MM.1S (cell line): ENCODE results near the gene ZNF575.

Experiments
- DNase-seq: peaks from one replicate; pipeline ENCODE4 v3.0.0-alpha.2; 2015
- H2AFZ ChIP-seq: fragments of 300-600 bp; sonication (generic); 2 replicates; pipeline ENCODE4 v1.6.0; 2016; ENCODE audit warnings: antibody characterized with exemption, low read length
- H3F3A ChIP-seq: fragments of 300-600 bp; sonication (generic); 2 replicates; pipeline ENCODE4 v1.6.1; 2016; ENCODE audit warnings: mild to moderate bottlenecking, antibody characterized with exemption, low read length, moderate library complexity, mixed read lengths; ENCODE audit not compliant: insufficient read depth
- H3K27ac ChIP-seq: fragments of 300-600 bp; sonication (generic); 2 replicates; pipeline ENCODE4 v1.5.1; 2016; ENCODE audit warnings: mild to moderate bottlenecking, low read length
- H3K27me3 ChIP-seq: fragments of 300-600 bp; sonication (generic); replicated peaks from 2 replicates; pipeline ENCODE4 v1.6.0; 2016; ENCODE audit warnings: low read length; ENCODE audit not compliant: insufficient read depth
- H3K36me3 ChIP-seq: fragments of 300-600 bp; sonication (generic); replicated peaks from 2 replicates; pipeline ENCODE4 v1.6.1; 2016; ENCODE audit warnings: mild to moderate bottlenecking, low read length, mixed read lengths; ENCODE audit not compliant: insufficient read depth
- H3K4me1 ChIP-seq: fragments of 300-600 bp; sonication (generic); 2 replicates; pipeline ENCODE4 v1.6.1; 2016; ENCODE audit warnings: low read length, mixed read lengths
- H3K4me2 ChIP-seq: fragments of 300-600 bp; sonication (generic); 2 replicates; pipeline ENCODE4 v1.6.0; 2016; ENCODE audit warnings: low read depth, low read length
- H3K4me3 ChIP-seq: fragments of 300-600 bp; sonication (generic); 2 replicates; pipeline ENCODE4 v1.5.1; 2016; ENCODE audit warnings: low read length, mixed read lengths
- H3K79me2 ChIP-seq: fragments of 300-600 bp; sonication (generic); 2 replicates; pipeline ENCODE4 v1.6.1; 2016; ENCODE audit warnings: mixed run types, low read length, mixed read lengths
- H3K9ac ChIP-seq: fragments of 300-600 bp; sonication (generic); 2 replicates; pipeline ENCODE4 v1.6.1; 2016; ENCODE audit warnings: low read length, mixed read lengths
- H3K9me2 ChIP-seq: fragments of 300-600 bp; sonication (generic); replicated peaks from 2 replicates; pipeline ENCODE4 v1.6.1; 2016; ENCODE audit warnings: mild to moderate bottlenecking, low read length, mixed read lengths; ENCODE audit not compliant: insufficient read depth
- H3K9me3 ChIP-seq: fragments of 300-600 bp; sonication (generic); replicated peaks from 2 replicates; pipeline ENCODE4 v1.6.1; 2016; ENCODE audit warnings: mild to moderate bottlenecking, low read length, mixed read lengths; ENCODE audit not compliant: insufficient read depth
- H4K20me1 ChIP-seq: fragments of 300-600 bp; sonication (generic); 2 replicates; pipeline ENCODE4 v1.6.1; 2016; ENCODE audit warnings: mild to moderate bottlenecking, low read length, moderate library complexity, mixed read lengths; ENCODE audit not compliant: insufficient read depth
- CTCF ChIP-seq: fragments of 300-600 bp; sonication (generic); IDR thresholded peaks from 2 replicates; pipeline ENCODE4 v1.5.1; 2016; ENCODE audit warnings: antibody characterized with exemption, low read length, mixed read lengths
- EZH2 ChIP-seq: fragments of 300-600 bp; sonication (generic); optimal IDR thresholded peaks from 2 replicates; pipeline ENCODE3; 2017; ENCODE audit warnings: low read depth, mild to moderate bottlenecking, antibody characterized with exemption, low read length, mixed read lengths
- EZH2phosphoT487 ChIP-seq: fragments of 300-600 bp; sonication (generic); IDR thresholded peaks from 2 replicates; pipeline ENCODE4 v1.6.1; 2018; ENCODE audit warnings: antibody characterized with exemption, low read length

ZNF575 gene

DNA sequence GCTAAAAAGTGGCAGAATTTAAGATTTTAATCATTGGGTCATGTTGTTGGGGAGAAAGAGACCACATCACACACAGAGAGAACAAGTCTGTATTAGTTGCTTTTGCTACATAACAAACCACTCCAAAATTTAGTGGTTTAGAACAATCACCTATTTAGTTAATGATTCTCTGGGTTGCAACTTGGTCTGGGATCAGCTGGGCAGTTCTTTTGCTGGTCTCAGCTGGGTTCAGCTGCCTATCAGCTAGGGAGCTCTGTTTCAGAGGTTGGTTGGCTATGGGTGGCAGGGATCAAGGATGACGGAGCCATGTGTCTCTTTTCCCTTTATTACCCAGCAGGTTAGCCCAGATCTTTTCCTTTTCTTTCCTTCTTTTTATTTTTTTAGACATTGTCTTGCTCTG lies 51.5 kb downstream of the ZNF575 start:
- H3K9ac ChIP-seq = no peak overlapping the region
- no peaks in the 10 kb centered on the region for H4K20me1 ChIP-seq
- H3K36me3 ChIP-seq = no peaks in the 10 kb centered on the region
- H3K79me2 ChIP-seq = no peaks in the 10 kb centered on the region
- no peak overlapping the region for H3K4me3 ChIP-seq
- no peak for DNase-seq
- H3F3A ChIP-seq = no peaks in the 10 kb centered on the region
- H2AFZ ChIP-seq = no peak overlapping the region
- no peaks in the 10 kb centered on the region for H3K9me3 ChIP-seq
- no peak for TF ChIP-seq EZH2
- no peak for TF ChIP-seq CTCF
- no peak for TF ChIP-seq EZH2phosphoT487
- no peak overlapping the region for H3K27ac ChIP-seq
- H3K27me3 ChIP-seq = no peaks in the 10 kb centered on the region
- H3K4me2 ChIP-seq = no peak overlapping the region
- H3K4me1 ChIP-seq = no peaks in the 10 kb centered on the region
- H3K9me2 ChIP-seq = no peaks in the 10 kb centered on the region
